HG02938 (cell line): ENCODE results near the gene WIPF3.
"Not testable (repeated sequence)": the region's sequence is repeated elsewhere in the genome, so short reads cannot be mapped to it uniquely, and the experiment has no call there.

Source experiments
- ATAC-seq: cut with Tn5 transposase; IDR thresholded peaks from one replicate; pipeline ENCODE4 v1.9.1; 2021; ENCODE audit warnings: mild to moderate bottlenecking, moderate library complexity; ENCODE audit not compliant: unreplicated experiment

The WIPF3 gene

GRCh38 chr7:29875741-29876140, 69.4 kb downstream of the WIPF3 start:
- no peak for ATAC-seq

GRCh38 chr7:29877196-29877595, 70.9 kb downstream of the WIPF3 start:
- ATAC-seq, result no peak

GRCh38 chr7:29878081-29878688, 71.9 kb downstream of the WIPF3 start:
- ATAC-seq, result no peak

- no peak for ATAC-seq
These were observed 73.3 kb downstream of the WIPF3 start for GRCh38 chr7:29879609-29880008.

GRCh38 chr7:29881724-29882123, 75.4 kb downstream of the WIPF3 start:
- ATAC-seq, result no peak

- ATAC-seq, result no peak
These were observed 76.2 kb downstream of the WIPF3 start for GRCh38 chr7:29882481-29882880.

- ATAC-seq, result no peak
These were observed 77.4 kb downstream of the WIPF3 start for GRCh38 chr7:29883462-29884398.

GRCh38 chr7:29884399-29885272, 78.3 kb downstream of the WIPF3 start:
- ATAC-seq, result no peak

- ATAC-seq, result no peak
These were observed 79.3 kb downstream of the WIPF3 start for GRCh38 chr7:29885626-29886025.

GRCh38 chr7:29886827-29887226, 80.5 kb downstream of the WIPF3 start:
- ATAC-seq, result no peak

GRCh38 chr7:29888006-29888405, 81.7 kb downstream of the WIPF3 start:
- no peak for ATAC-seq

- ATAC-seq, result no peak
These were observed 83.0 kb downstream of the WIPF3 start for GRCh38 chr7:29889288-29889687.

GRCh38 chr7:29890251-29890650, 83.9 kb downstream of the WIPF3 start:
- no peak for ATAC-seq

- not testable (repeated sequence) for ATAC-seq
These were observed 84.5 kb downstream of the WIPF3 start for GRCh38 chr7:29890786-29891185.

- ATAC-seq, result no peak
These were observed 85.5 kb downstream of the WIPF3 start for GRCh38 chr7:29891766-29892165.

- ATAC-seq, result no peak
These were observed 85.9 kb downstream of the WIPF3 start for GRCh38 chr7:29892231-29892630.

GRCh38 chr7:29893351-29893965, 87.2 kb downstream of the WIPF3 start:
- no peak for ATAC-seq

GRCh38 chr7:29894256-29894655, 87.9 kb downstream of the WIPF3 start:
- no peak for ATAC-seq

GRCh38 chr7:29895559-29895958, 89.3 kb downstream of the WIPF3 start:
- no peak for ATAC-seq

- no peak for ATAC-seq
These were observed 90.5 kb downstream of the WIPF3 start for GRCh38 chr7:29896685-29897411.
